ENCODE measurements around the gene POP4. TPM values are rescaled to one million over a fixed set of nuclear protein-coding genes. Genes with fewer than 3 reads are reported as not detected.

The POP4 gene
- total and polyA plus RNA-seq, 2 of the 13 experiments (the other 11 are each of a cell fraction or from before 2014, with no cell fraction given), result 32.2 to 84.0 TPM

- TF ChIP-seq, protein P1, sequence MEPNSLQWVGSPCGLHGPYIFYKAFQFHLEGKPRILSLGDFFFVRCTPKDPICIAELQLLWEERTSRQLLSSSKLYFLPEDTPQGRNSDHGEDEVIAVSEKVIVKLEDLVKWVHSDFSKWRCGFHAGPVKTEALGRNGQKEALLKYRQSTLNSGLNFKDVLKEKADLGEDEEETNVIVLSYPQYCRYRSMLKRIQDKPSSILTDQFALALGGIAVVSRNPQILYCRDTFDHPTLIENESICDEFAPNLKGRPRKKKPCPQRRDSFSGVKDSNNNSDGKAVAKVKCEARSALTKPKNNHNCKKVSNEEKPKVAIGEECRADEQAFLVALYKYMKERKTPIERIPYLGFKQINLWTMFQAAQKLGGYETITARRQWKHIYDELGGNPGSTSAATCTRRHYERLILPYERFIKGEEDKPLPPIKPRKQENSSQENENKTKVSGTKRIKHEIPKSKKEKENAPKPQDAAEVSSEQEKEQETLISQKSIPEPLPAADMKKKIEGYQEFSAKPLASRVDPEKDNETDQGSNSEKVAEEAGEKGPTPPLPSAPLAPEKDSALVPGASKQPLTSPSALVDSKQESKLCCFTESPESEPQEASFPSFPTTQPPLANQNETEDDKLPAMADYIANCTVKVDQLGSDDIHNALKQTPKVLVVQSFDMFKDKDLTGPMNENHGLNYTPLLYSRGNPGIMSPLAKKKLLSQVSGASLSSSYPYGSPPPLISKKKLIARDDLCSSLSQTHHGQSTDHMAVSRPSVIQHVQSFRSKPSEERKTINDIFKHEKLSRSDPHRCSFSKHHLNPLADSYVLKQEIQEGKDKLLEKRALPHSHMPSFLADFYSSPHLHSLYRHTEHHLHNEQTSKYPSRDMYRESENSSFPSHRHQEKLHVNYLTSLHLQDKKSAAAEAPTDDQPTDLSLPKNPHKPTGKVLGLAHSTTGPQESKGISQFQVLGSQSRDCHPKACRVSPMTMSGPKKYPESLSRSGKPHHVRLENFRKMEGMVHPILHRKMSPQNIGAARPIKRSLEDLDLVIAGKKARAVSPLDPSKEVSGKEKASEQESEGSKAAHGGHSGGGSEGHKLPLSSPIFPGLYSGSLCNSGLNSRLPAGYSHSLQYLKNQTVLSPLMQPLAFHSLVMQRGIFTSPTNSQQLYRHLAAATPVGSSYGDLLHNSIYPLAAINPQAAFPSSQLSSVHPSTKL (CRISPR knock-in tag; IDR thresholded peaks at IDR 0.05), result peak; percentile 45; the same call in 1 of the 2 replicates
- no peak for TF ChIP-seq NBN (conservative IDR thresholded peaks at IDR 0.05)
- TF ChIP-seq, protein P2, sequence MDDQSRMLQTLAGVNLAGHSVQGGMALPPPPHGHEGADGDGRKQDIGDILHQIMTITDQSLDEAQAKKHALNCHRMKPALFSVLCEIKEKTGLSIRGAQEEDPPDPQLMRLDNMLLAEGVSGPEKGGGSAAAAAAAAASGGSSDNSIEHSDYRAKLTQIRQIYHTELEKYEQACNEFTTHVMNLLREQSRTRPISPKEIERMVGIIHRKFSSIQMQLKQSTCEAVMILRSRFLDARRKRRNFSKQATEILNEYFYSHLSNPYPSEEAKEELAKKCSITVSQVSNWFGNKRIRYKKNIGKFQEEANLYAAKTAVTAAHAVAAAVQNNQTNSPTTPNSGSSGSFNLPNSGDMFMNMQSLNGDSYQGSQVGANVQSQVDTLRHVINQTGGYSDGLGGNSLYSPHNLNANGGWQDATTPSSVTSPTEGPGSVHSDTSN (CRISPR knock-in tag; IDR thresholded peaks at IDR 0.05; ENCODE audit: borderline replicate concordance), result no peak
- TF ChIP-seq ZNF260 (CRISPR knock-in tag; IDR thresholded peaks at IDR 0.05; ENCODE audit: borderline replicate concordance, low read depth), result no peak
- 0 out of 2 replicates have a peak, but pooled peaks have one; percentile 24 for TF ChIP-seq ONECUT2 (CRISPR knock-in tag; IDR thresholded peaks at IDR 0.05)
- TF ChIP-seq KLF15 (CRISPR knock-in tag; IDR thresholded peaks at IDR 0.05; ENCODE audit: borderline replicate concordance), result no peak
- TF ChIP-seq RBAK (CRISPR knock-in tag; IDR thresholded peaks at IDR 0.05), result no peak
- no peak for TF ChIP-seq NFRKB (IDR thresholded peaks at IDR 0.05)
- TF ChIP-seq CENPX (CRISPR knock-in tag; IDR thresholded peaks at IDR 0.05), result no peak
- TF ChIP-seq MBNL3 (CRISPR knock-in tag; conservative IDR thresholded peaks at IDR 0.05), result no peak
- no peak for TF ChIP-seq CEBPB (IDR thresholded peaks at IDR 0.05; ENCODE audit: borderline replicate concordance, low read depth, low read length)
- TF ChIP-seq IRF2 (CRISPR knock-in tag; IDR thresholded peaks at IDR 0.05), result peak; percentile 67
- TF ChIP-seq, protein P3, sequence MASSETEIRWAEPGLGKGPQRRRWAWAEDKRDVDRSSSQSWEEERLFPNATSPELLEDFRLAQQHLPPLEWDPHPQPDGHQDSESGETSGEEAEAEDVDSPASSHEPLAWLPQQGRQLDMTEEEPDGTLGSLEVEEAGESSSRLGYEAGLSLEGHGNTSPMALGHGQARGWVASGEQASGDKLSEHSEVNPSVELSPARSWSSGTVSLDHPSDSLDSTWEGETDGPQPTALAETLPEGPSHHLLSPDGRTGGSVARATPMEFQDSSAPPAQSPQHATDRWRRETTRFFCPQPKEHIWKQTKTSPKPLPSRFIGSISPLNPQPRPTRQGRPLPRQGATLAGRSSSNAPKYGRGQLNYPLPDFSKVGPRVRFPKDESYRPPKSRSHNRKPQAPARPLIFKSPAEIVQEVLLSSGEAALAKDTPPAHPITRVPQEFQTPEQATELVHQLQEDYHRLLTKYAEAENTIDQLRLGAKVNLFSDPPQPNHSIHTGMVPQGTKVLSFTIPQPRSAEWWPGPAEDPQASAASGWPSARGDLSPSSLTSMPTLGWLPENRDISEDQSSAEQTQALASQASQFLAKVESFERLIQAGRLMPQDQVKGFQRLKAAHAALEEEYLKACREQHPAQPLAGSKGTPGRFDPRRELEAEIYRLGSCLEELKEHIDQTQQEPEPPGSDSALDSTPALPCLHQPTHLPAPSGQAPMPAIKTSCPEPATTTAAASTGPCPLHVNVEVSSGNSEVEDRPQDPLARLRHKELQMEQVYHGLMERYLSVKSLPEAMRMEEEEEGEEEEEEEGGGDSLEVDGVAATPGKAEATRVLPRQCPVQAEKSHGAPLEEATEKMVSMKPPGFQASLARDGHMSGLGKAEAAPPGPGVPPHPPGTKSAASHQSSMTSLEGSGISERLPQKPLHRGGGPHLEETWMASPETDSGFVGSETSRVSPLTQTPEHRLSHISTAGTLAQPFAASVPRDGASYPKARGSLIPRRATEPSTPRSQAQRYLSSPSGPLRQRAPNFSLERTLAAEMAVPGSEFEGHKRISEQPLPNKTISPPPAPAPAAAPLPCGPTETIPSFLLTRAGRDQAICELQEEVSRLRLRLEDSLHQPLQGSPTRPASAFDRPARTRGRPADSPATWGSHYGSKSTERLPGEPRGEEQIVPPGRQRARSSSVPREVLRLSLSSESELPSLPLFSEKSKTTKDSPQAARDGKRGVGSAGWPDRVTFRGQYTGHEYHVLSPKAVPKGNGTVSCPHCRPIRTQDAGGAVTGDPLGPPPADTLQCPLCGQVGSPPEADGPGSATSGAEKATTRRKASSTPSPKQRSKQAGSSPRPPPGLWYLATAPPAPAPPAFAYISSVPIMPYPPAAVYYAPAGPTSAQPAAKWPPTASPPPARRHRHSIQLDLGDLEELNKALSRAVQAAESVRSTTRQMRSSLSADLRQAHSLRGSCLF (CRISPR knock-in tag; IDR thresholded peaks at IDR 0.05; ENCODE audit: borderline replicate concordance), result no peak; the same call in 1 of the 2 replicates
- TF ChIP-seq ZNF691 (CRISPR knock-in tag; IDR thresholded peaks at IDR 0.05; ENCODE audit: borderline replicate concordance, low read depth), result peak; percentile 95; the same call in 1 of the 2 replicates
- peak; percentile 72 for TF ChIP-seq RBM39 (IDR thresholded peaks at IDR 0.05; ENCODE audit: low read depth, low read length, poor library complexity, severe bottlenecking)
- peak; percentile 88 for TF ChIP-seq HDAC2 (CRISPR knock-in tag; IDR thresholded peaks at IDR 0.05)
- TF ChIP-seq, protein P4, sequence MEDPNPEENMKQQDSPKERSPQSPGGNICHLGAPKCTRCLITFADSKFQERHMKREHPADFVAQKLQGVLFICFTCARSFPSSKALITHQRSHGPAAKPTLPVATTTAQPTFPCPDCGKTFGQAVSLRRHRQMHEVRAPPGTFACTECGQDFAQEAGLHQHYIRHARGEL (CRISPR knock-in tag; IDR thresholded peaks at IDR 0.05), result no peak
- TF ChIP-seq ZMAT3 (CRISPR knock-in tag; conservative IDR thresholded peaks at IDR 0.05), result peak; percentile 68; the same call in 1 of the 2 replicates
Measured at GRCh38 chr19:29605653-29606419, at the start of gene POP4 (continued).
